ENCODE results near the gene SRBD1.

DNA sequence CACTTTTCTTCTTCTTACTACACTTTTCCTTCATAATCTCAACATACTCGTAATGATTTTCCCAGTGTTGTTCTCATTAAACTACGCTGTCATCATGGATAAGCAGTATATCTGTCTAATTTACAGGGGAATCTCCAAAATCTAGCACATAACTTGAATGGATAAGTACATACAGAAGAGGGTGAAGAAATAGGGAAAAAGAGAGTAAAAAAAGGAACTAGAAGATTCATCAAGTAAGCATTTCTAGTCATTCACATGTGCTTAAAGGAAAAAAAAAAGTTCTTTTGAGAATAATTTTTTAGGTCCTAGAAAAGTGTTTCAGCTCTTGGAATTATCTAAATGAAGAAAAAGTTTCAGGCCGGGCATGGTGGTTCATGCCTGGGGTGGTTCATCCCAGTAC lies 51.6 kb downstream of the SRBD1 start:
- TF ChIP-seq, protein P1, sequence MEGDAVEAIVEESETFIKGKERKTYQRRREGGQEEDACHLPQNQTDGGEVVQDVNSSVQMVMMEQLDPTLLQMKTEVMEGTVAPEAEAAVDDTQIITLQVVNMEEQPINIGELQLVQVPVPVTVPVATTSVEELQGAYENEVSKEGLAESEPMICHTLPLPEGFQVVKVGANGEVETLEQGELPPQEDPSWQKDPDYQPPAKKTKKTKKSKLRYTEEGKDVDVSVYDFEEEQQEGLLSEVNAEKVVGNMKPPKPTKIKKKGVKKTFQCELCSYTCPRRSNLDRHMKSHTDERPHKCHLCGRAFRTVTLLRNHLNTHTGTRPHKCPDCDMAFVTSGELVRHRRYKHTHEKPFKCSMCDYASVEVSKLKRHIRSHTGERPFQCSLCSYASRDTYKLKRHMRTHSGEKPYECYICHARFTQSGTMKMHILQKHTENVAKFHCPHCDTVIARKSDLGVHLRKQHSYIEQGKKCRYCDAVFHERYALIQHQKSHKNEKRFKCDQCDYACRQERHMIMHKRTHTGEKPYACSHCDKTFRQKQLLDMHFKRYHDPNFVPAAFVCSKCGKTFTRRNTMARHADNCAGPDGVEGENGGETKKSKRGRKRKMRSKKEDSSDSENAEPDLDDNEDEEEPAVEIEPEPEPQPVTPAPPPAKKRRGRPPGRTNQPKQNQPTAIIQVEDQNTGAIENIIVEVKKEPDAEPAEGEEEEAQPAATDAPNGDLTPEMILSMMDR (IDR thresholded peaks at IDR 0.05; ENCODE audit: poor library complexity, severe bottlenecking): no peak
- TF ChIP-seq POLR2AphosphoS5 (IDR thresholded peaks at IDR 0.05) (no peak), SMC3 (conservative IDR thresholded peaks at IDR 0.05; ENCODE audit: poor library complexity) (no peak), MXI1 (conservative IDR thresholded peaks at IDR 0.05; ENCODE audit: poor library complexity, severe bottlenecking) (no peak), EZH2 (IDR thresholded peaks at IDR 0.05; ENCODE audit: borderline replicate concordance, insufficient read depth, low read length, poor library complexity, severe bottlenecking) (no peak)

All from neural cell (in vitro differentiated cells).